Vagina (tissue), 2 donors: ENCODE measurements around the gene EBF3. TPM values are rescaled to one million over a fixed set of nuclear protein-coding genes. Genes with fewer than 3 reads are reported as not detected.

Experiments used
- DNase-seq, 2 donors: peaks; one replicate each; pipeline ENCODE4 v3.0.0-alpha.2; 2017; ENCODE audit errors: extremely low spot score in 2 of 2
- H3K27ac ChIP-seq: fragments of 200-600 bp; sonication (generic); one replicate; pipeline ENCODE4 v1.5.1; 2019
- H3K27me3 ChIP-seq: fragments of 200-600 bp; sonication (generic); one replicate; pipeline ENCODE4 v1.5.1; 2019
- H3K36me3 ChIP-seq, 2 donors: fragments of 200-600 bp; sonication (generic); one replicate each; pipeline ENCODE4 v1.5.1; 2017 to 2019
- H3K4me1 ChIP-seq: fragments of 200-600 bp; sonication (generic); one replicate; pipeline ENCODE4 v1.5.1; 2019
- H3K4me3 ChIP-seq, 2 donors: fragments of 200-600 bp; sonication (generic); 1 replicate in 1 of 2; 2 replicates in 1 of 2; pipeline ENCODE4 v1.5.1; 2016 to 2019
- H3K9me3 ChIP-seq: fragments of 200-600 bp; sonication (generic); one replicate; pipeline ENCODE4 v1.5.1; 2019
- POLR2A ChIP-seq, 2 donors: fragments of 450-650 bp; IDR thresholded peaks; one replicate each; pipeline ENCODE4 v1.6.1; 2017; ENCODE audit warnings: antibody characterized with exemption in 2 of 2, mild to moderate bottlenecking in 2 of 2, moderate library complexity in 2 of 2
- POLR2AphosphoS5 ChIP-seq, 2 donors: sonication (generic); formaldehyde crosslinking; IDR thresholded peaks; one replicate each; pipeline ENCODE4 v1.9.0; 2017; ENCODE audit warnings: antibody characterized with exemption in 2 of 2, mild to moderate bottlenecking in 2 of 2, low read depth in 1 of 2; ENCODE audit not compliant: insufficient read depth in 1 of 2
- intact Hi-C: fragments of 100-400 bp; cut with DNase I; formaldehyde crosslinking; loops from one replicate; pipeline ENCODE4 v1.15.1; 2023
- total RNA-seq: library from RNA; depleted of rRNA; stranded (reverse); fragments of >200 nt; gene quantifications from one replicate; pipeline ENCODE4 v1.2.3, GENCODE V29; 2016
- TF ChIP-seq, protein P1 (sequence below), 3 experiments: fragments of 450-650 bp in 2 of 3; fragments of 200-600 bp in 1 of 3; sonication (generic) in 1 of 3; IDR thresholded peaks; one replicate each; pipeline ENCODE4 v1.5.1; 2017 to 2019; ENCODE audit warnings: antibody characterized with exemption in 3 of 3, mild to moderate bottlenecking in 2 of 3, moderate library complexity in 2 of 3

Gene EBF3
- total RNA-seq, 1 donor from 2014 or later = 10.6 TPM

DNA sequence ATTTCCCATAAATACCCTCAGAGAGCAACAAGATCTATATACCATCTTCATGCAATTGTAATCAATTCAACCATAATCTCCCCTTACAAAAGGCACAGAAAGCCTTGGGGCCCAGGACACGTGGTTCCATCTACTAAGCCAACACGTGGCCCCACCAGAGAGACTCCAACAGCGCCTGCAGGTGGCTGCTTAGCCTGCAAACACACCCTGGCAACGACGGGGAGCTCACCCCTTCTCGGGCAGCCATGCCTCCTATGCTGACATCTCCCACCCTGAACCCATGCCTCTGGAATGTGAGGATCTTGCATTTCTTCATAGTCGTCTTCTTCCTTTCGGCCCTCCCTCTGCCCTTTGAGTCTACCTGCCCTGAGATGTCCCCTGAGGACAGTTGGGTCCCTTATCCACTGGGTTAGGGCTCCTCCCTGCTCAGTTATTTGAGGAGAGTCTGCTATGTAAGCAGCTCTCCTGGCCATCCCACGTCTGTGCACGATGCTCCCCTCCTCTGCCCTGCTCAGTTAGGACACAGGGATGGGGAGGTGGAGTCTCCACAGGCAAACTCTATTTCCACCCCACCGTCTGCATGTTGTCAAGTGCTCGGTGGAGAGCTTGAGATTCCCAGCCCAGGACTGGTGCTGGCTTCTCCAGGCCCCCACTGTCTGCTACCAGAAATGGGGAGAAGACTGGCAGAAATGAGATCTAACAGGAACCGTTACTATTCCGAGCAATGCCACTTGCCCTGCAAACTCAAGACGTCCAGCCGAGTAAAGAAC is 36.5 kb downstream of the EBF3 start:
- Histone ChIP-seq H3K36me3 (no peaks in the 10 kb centered on the region), H3K4me3 (no peak overlapping the region), H3K27me3 (no peaks in the 10 kb centered on the region), H3K27ac (no peak overlapping the region), H3K4me1 (no peaks in the 10 kb centered on the region), H3K9me3 (no peaks in the 10 kb centered on the region)
- no peak for DNase-seq
- TF ChIP-seq POLR2AphosphoS5 (IDR thresholded peaks at IDR 0.05; ENCODE audit: insufficient read depth in 1 of 2, low read depth in 1 of 2) (no peak), POLR2A (IDR thresholded peaks at IDR 0.05) (no peak)
- TF ChIP-seq, protein P1, sequence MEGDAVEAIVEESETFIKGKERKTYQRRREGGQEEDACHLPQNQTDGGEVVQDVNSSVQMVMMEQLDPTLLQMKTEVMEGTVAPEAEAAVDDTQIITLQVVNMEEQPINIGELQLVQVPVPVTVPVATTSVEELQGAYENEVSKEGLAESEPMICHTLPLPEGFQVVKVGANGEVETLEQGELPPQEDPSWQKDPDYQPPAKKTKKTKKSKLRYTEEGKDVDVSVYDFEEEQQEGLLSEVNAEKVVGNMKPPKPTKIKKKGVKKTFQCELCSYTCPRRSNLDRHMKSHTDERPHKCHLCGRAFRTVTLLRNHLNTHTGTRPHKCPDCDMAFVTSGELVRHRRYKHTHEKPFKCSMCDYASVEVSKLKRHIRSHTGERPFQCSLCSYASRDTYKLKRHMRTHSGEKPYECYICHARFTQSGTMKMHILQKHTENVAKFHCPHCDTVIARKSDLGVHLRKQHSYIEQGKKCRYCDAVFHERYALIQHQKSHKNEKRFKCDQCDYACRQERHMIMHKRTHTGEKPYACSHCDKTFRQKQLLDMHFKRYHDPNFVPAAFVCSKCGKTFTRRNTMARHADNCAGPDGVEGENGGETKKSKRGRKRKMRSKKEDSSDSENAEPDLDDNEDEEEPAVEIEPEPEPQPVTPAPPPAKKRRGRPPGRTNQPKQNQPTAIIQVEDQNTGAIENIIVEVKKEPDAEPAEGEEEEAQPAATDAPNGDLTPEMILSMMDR (IDR thresholded peaks at IDR 0.05) = no peak
- intact Hi-C loops = no loop called here

DNA sequence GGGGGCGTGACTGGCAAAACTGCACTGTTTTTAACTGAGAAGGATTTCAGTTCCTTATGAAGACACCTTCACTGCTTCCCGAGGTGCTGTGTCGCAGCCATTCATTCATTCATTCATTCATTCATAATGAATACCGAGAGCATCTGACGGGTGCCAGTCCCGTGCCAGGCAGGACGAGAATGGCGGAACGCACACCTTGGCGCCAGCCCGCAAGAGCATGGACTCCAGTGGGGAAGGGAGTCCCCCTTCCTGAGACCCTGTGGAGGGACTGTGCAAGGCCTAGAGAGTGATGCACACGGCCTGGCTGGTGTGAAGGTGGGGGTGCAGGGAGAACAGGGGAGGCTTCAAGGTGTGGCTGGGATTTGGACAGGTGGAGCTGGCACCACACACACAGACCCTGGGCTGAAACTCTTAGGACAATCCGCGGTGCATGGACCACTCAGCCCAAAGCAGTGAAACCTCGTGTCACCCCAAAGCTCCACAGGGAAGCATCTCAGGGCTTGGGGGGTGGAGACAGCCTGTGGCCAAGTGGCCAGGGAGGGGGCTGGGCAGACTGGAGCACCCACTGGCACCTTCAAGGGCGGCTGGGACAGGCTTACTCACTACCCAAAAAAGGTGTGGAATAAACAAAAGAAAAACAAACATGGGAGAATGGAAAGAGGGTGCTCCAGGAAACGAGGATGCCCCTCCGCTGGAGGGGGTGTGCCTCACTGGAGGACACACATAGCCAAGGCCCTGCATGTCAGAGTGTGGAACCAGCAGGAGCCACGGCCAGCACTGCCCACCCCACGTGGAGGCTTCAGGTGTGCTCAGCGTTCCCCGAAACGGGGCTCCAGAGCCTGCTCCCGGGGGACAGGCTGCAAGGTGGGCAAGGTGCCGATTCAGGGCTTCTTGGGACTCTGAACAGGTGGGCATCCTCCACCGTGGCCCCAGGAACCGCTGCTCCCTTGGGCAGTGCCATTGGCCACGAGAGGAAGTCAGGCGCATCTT is 37.7 kb downstream of the EBF3 start:
- Histone ChIP-seq H3K36me3 (no peaks in the 10 kb centered on the region), H3K27me3 (no peaks in the 10 kb centered on the region), H3K27ac (no peak overlapping the region), H3K4me1 (no peaks in the 10 kb centered on the region), H3K9me3 (no peaks in the 10 kb centered on the region), H3K4me3 (no peak overlapping the region)
- DNase-seq = no peak
- no peak for TF ChIP-seq POLR2A (IDR thresholded peaks at IDR 0.05)
- TF ChIP-seq, protein P1 (IDR thresholded peaks at IDR 0.05) = no peak
- no peak for TF ChIP-seq POLR2AphosphoS5 (IDR thresholded peaks at IDR 0.05; ENCODE audit: insufficient read depth in 1 of 2, low read depth in 1 of 2)
- intact Hi-C loops = no loop called here

DNA sequence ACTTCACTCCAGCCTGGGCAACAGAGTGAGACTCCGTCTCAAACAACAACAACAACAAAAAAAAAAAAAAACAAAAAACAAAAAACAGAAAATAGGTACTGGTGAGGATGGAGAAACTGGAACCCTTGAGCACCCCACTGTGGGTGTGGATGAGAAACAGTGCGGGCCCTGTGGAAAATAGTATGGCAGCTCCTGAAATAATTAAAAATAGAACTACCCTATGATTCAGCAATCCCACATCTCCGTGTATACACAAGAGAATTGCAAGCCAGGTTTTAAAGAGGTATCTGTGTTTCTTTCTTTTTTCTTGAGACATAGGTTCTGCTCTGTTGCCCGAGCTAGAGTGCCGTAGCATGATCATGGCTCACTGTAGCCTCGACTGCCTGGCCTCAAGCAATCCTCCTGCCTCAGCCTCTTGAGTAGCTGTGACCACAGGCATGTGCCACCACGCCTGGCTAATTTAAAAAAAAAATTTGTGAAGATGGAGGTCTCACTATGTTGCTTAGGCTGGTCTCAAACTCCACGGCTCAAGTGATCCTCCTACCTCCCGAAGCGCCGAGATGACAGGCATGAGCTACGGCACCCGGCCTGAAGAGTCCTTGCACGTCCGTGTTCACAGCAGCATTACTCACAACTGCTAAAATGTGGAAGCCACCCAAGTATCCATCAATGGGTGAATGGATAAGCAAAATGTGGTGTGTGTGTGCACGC is 39.5 kb downstream of the EBF3 start:
- no peaks in the 10 kb centered on the region for H3K4me1 ChIP-seq
- H3K9me3 ChIP-seq = no peaks in the 10 kb centered on the region
- no peak overlapping the region for H3K4me3 ChIP-seq
- H3K36me3 ChIP-seq = no peaks in the 10 kb centered on the region
- no peaks in the 10 kb centered on the region for H3K27me3 ChIP-seq
- TF ChIP-seq POLR2AphosphoS5 (IDR thresholded peaks at IDR 0.05; ENCODE audit: insufficient read depth in 1 of 2, low read depth in 1 of 2) (no peak), POLR2A (IDR thresholded peaks at IDR 0.05) (no peak)
- TF ChIP-seq, protein P1 (IDR thresholded peaks at IDR 0.05) = no peak
- intact Hi-C loops = no loop called here
- H3K27ac ChIP-seq = no peak overlapping the region
- no peak for DNase-seq

DNA sequence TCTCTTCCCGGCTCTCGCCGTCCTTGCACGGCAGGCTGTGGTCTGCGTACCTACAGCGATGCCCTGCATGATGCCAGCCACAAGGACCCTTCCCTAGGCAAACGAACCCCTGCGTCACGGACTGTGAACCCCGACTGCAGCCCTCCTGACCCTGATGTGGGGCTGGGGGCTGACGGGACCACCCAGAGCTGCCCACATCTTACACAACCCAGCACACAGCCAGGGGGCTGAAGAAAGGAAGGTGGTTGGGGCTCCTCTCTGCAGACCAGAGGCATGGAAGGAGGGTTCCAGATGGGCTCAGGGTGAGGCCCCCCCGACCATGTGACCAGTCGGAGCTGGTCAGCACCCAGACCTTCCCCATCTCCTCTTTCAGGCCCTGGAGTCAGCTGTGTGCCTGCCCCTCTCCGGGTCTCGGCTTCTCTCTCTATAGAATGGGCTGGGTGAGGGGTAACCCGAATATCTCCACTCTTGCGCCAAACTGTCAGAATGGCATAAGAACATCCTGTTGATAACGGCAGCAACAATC is 41.4 kb downstream of the EBF3 start:
- H3K27me3 ChIP-seq = no peaks in the 10 kb centered on the region
- H3K36me3 ChIP-seq = no peaks in the 10 kb centered on the region
- H3K4me3 ChIP-seq = no peak overlapping the region
- no peak for DNase-seq
- TF ChIP-seq, protein P1 (IDR thresholded peaks at IDR 0.05) = no peak
- no peak for TF ChIP-seq POLR2AphosphoS5 (IDR thresholded peaks at IDR 0.05; ENCODE audit: insufficient read depth in 1 of 2, low read depth in 1 of 2)
- H3K27ac ChIP-seq = no peak overlapping the region
- H3K9me3 ChIP-seq = no peaks in the 10 kb centered on the region
- H3K4me1 ChIP-seq = no peaks in the 10 kb centered on the region
- intact Hi-C loops = no loop called here
